ENCODE data around the gene CNPY1. TPM values are rescaled to one million over a fixed set of nuclear protein-coding genes. Genes with fewer than 3 reads are reported as not detected.

CNPY1 gene
- total and polyA plus RNA-seq, 2 donors (not counting 1 experiment from before 2014, with no cell fraction given) = not detected

DNA sequence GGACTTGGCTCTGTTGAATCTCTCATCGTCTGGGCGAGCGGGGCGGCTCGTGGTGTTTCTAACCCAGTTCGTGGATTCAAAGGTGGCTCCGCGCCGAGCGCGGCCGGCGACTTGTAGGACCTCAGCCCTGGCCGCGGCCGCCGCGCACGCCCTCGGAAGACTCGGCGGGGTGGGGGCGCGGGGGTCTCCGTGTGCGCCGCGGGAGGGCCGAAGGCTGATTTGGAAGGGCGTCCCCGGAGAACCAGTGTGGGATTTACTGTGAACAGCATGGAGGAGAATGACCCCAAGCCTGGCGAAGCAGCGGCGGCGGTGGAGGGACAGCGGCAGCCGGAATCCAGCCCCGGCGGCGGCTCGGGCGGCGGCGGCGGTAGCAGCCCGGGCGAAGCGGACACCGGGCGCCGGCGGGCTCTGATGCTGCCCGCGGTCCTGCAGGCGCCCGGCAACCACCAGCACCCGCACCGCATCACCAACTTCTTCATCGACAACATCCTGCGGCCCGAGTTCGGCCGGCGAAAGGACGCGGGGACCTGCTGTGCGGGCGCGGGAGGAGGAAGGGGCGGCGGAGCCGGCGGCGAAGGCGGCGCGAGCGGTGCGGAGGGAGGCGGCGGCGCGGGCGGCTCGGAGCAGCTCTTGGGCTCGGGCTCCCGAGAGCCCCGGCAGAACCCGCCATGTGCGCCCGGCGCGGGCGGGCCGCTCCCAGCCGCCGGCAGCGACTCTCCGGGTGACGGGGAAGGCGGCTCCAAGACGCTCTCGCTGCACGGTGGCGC is 88.1 kb downstream of the CNPY1 start, which contains the start of gene EN2:
TSS of gene EN2 (plus strand) at position 19 of the 767 bp plus-strand sequence. CDS start at position 268, 249 bp downstream.
- Histone ChIP-seq H3K9me3 (ENCODE audit: control extremely low read depth in 1 of 3, control insufficient read depth in 2 of 3, insufficient read depth in 1 of 3, low read length in 2 of 3) (peaks cover 0 to 67% (median 0%) of the 10 kb centered on the region in 3 donors), H3K36me3 (replicated peaks in 1 of 2; ENCODE audit: control extremely low read depth in 1 of 2, control insufficient read depth in 1 of 2, extremely low read depth in 1 of 2, insufficient read depth in 2 of 2, low read length in 1 of 2) (no peaks in the 10 kb centered on the region), H3K79me2 (ENCODE audit: control insufficient read depth, insufficient read depth, low read length) (no peaks in the 10 kb centered on the region), H3K27ac (ENCODE audit: low read length in 2 of 2) (no peak within 1 kb of the TSS), H3K4me1 (ENCODE audit: control insufficient read depth in 2 of 2, insufficient read depth in 2 of 2, low read length in 2 of 2) (peaks cover 27 to 50% of the 10 kb centered on the region in 2 donors), H3K4me3 (ENCODE audit: control extremely low read depth in 1 of 5, extremely low read depth in 1 of 5, insufficient read depth in 1 of 5, low read depth in 2 of 5, low read length in 4 of 5) (peak within 1 kb of the TSS; percentile 1 to 54 (median 42)), H2AFZ (ENCODE audit: insufficient read depth, low read depth, low read length, poor library complexity, severe bottlenecking) (peak within 1 kb of the TSS; percentile 56), H3K9ac (ENCODE audit: low read length) (peak within 1 kb of the TSS; percentile 60), H3K4me2 (replicated peaks; ENCODE audit: low read depth, low read length, poor library complexity, severe bottlenecking) (peak within 1 kb of the TSS; percentile 85), H3K27me3 (replicated peaks in 1 of 4; ENCODE audit: control extremely low read depth in 1 of 4, control insufficient read depth in 3 of 4, insufficient read depth in 4 of 4, low read length in 3 of 4) (peaks cover 0 to 84% (median 62%) of the 10 kb centered on the region in 4 experiments), H4K20me1 (ENCODE audit: control insufficient read depth, insufficient read depth, low read length, poor library complexity, severe bottlenecking) (no peaks in the 10 kb centered on the region)
- H3K27me3 Mint-ChIP-seq = peaks cover 57% of the 10 kb centered on the region
- intact Hi-C loops (cut with micrococcal nuclease) = no loop called here
- peak within 1 kb of the TSS; percentile 77 for H3K4me3 Mint-ChIP-seq
- H3K27ac Mint-ChIP-seq = peak within 1 kb of the TSS; percentile 37
- ATAC-seq (ENCODE audit: low read depth) (no peak), DNase-seq (peak; percentile 60)
- H3K9me3 Mint-ChIP-seq (ENCODE audit: insufficient read depth) = no peaks in the 10 kb centered on the region
- CTCF ChIA-PET = no interaction called here
- POLR2A ChIA-PET = no interaction called here
- TF ChIP-seq, protein P1, sequence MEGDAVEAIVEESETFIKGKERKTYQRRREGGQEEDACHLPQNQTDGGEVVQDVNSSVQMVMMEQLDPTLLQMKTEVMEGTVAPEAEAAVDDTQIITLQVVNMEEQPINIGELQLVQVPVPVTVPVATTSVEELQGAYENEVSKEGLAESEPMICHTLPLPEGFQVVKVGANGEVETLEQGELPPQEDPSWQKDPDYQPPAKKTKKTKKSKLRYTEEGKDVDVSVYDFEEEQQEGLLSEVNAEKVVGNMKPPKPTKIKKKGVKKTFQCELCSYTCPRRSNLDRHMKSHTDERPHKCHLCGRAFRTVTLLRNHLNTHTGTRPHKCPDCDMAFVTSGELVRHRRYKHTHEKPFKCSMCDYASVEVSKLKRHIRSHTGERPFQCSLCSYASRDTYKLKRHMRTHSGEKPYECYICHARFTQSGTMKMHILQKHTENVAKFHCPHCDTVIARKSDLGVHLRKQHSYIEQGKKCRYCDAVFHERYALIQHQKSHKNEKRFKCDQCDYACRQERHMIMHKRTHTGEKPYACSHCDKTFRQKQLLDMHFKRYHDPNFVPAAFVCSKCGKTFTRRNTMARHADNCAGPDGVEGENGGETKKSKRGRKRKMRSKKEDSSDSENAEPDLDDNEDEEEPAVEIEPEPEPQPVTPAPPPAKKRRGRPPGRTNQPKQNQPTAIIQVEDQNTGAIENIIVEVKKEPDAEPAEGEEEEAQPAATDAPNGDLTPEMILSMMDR (IDR thresholded peaks at IDR 0.05) = no peak
- peak; percentile 76 for TF ChIP-seq EZH2 (IDR thresholded peaks at IDR 0.05; ENCODE audit: borderline replicate concordance, insufficient read depth, low read depth, low read length, poor library complexity, severe bottlenecking)
- WGBS (ENCODE audit: insufficient coverage) = 6% methylated on average over 105 of the region's 105 CpGs
- H3K4me1 Mint-ChIP-seq = peaks cover 22% of the 10 kb centered on the region

DNA sequence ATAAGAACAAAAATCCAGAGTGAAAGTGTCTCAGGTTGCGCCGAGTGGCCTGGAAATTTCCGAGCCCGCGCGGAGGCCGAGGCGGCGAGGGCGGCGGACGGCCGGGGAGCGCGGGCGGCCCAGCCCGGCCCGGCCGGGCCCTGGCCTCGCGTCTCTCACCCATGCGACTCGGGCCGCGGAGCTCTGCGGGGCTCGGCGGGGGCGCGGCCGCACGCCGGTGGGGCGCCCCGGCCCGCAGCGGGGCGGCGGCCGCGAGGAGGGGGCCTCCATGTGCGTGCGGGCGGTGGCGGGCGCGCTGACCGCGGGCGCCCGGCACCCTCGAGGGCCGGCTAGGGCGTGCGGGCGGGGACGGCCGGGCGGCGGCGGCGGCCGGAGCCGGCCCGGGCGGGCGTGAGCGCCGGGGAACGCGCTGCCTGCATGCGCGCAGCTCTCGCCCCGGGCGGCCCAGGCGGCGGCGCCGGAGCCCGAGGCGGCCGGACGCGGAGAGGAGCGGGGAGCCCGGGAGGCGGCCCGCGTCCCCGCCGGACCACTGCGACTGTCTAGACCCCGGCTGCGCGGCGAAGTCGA is 88.7 kb downstream of the CNPY1 start:
- intact Hi-C loops (cut with micrococcal nuclease) = loop anchor here (2.0 kb wide), 1 partner anchor 53 kb away; no protein-coding TSS in a partner anchor

More for the DNA sequence above, 88.7 kb downstream of the CNPY1 start:
- H3K27me3 ChIP-seq (replicated peaks in 1 of 4; ENCODE audit: control extremely low read depth in 1 of 4, control insufficient read depth in 3 of 4, insufficient read depth in 4 of 4, low read length in 3 of 4) = peaks cover 0 to 86% (median 63%) of the 10 kb centered on the region in 4 experiments
- H3K4me1 Mint-ChIP-seq = peaks cover 22% of the 10 kb centered on the region
- ChIA-PET CTCF (no interaction called here), POLR2A (no interaction called here)
- no peaks in the 10 kb centered on the region for H3K79me2 ChIP-seq (ENCODE audit: control insufficient read depth, insufficient read depth, low read length)
- DNase-seq (peak; percentile 37), ATAC-seq (ENCODE audit: low read depth) (peak; percentile 10)
- H3K4me1 ChIP-seq (ENCODE audit: control insufficient read depth in 2 of 2, insufficient read depth in 2 of 2, low read length in 2 of 2) = peaks cover 27 to 51% of the 10 kb centered on the region in 2 donors
- no peaks in the 10 kb centered on the region for H3K9me3 Mint-ChIP-seq (ENCODE audit: insufficient read depth)
- peak overlapping the region; percentile 77 for H3K4me3 Mint-ChIP-seq
- 4% methylated on average over 98 of the region's 98 CpGs for WGBS (ENCODE audit: insufficient coverage)
- no peaks in the 10 kb centered on the region for H3K36me3 ChIP-seq (replicated peaks in 1 of 2; ENCODE audit: control extremely low read depth in 1 of 2, control insufficient read depth in 1 of 2, extremely low read depth in 1 of 2, insufficient read depth in 2 of 2, low read length in 1 of 2)
- H3K4me3 ChIP-seq (ENCODE audit: control extremely low read depth in 1 of 5, extremely low read depth in 1 of 5, insufficient read depth in 1 of 5, low read depth in 2 of 5, low read length in 4 of 5) = peak overlapping the region in 3 of 5 experiments; percentile 42 to 54 (median 44)
- H4K20me1 ChIP-seq (ENCODE audit: control insufficient read depth, insufficient read depth, low read length, poor library complexity, severe bottlenecking) = no peaks in the 10 kb centered on the region
- peak overlapping the region; percentile 60 for H3K9ac ChIP-seq (ENCODE audit: low read length)
- TF ChIP-seq, protein P1 (IDR thresholded peaks at IDR 0.05) = no peak
- no peak for TF ChIP-seq EZH2 (IDR thresholded peaks at IDR 0.05; ENCODE audit: borderline replicate concordance, insufficient read depth, low read depth, low read length, poor library complexity, severe bottlenecking)
- H3K27ac ChIP-seq (ENCODE audit: low read length in 2 of 2) = no peak overlapping the region
- H2AFZ ChIP-seq (ENCODE audit: insufficient read depth, low read depth, low read length, poor library complexity, severe bottlenecking) = peak overlapping the region; percentile 56
- H3K27me3 Mint-ChIP-seq = peaks cover 59% of the 10 kb centered on the region
- H3K27ac Mint-ChIP-seq = no peak overlapping the region
- H3K4me2 ChIP-seq (replicated peaks; ENCODE audit: low read depth, low read length, poor library complexity, severe bottlenecking) = peak overlapping the region; percentile 85
- H3K9me3 ChIP-seq (ENCODE audit: control extremely low read depth in 1 of 3, control insufficient read depth in 2 of 3, insufficient read depth in 1 of 3, low read length in 2 of 3) = peaks cover 0 to 68% (median 0%) of the 10 kb centered on the region in 3 donors
